ENCODE results near the gene GAN.

Gene GAN

GRCh38 chr16:81276323-81276722 lies 38.4 kb upstream of the GAN start:
- H3K9me3 ChIP-seq (replicated peaks in 1 of 11), result no peaks in the 10 kb centered on the region
- no peak overlapping the region for H3K27ac ChIP-seq

GRCh38 chr16:81277541-81278080 lies 37.2 kb upstream of the GAN start:
- no peak overlapping the region for H3K9ac ChIP-seq
- peaks cover 0 to 18% (median 0%) of the 10 kb centered on the region in 10 experiments; a peak in 8 of 20 replicates for H3K4me1 ChIP-seq
- no peaks in the 10 kb centered on the region for H4K20me1 ChIP-seq
- no peak overlapping the region for H3K4me2 ChIP-seq
- H3K9me3 ChIP-seq (replicated peaks in 1 of 11), result no peaks in the 10 kb centered on the region
- TF ChIP-seq Cebpa-rat (IDR thresholded peaks at IDR 0.05), result no peak
- no peak overlapping the region for H3K27ac ChIP-seq
- H3K4me3 ChIP-seq, result no peak overlapping the region
- H3K27me3 ChIP-seq, result no peaks in the 10 kb centered on the region
- H3K36me3 ChIP-seq, result no peaks in the 10 kb centered on the region

More at GRCh38 chr16:81276323-81276722, 38.4 kb upstream of the GAN start:
- Histone ChIP-seq H3K36me3 (no peaks in the 10 kb centered on the region), H4K20me1 (no peaks in the 10 kb centered on the region), H3K4me2 (no peak overlapping the region), H3K4me1 (peaks cover 0 to 16% (median 0%) of the 10 kb centered on the region in 10 experiments; a peak in 8 of 20 replicates), H3K9ac (no peak overlapping the region), H3K27me3 (no peaks in the 10 kb centered on the region), H3K4me3 (no peak overlapping the region)
- TF ChIP-seq Cebpa-rat (IDR thresholded peaks at IDR 0.05), result no peak

- Histone ChIP-seq H3K4me1 (peaks cover 0 to 18% (median 0%) of the 10 kb centered on the region in 10 experiments; a peak in 8 of 20 replicates), H3K9me3 (replicated peaks in 1 of 11) (no peaks in the 10 kb centered on the region), H3K4me2 (no peak overlapping the region), H4K20me1 (no peaks in the 10 kb centered on the region), H3K9ac (no peak overlapping the region), H3K4me3 (no peak overlapping the region), H3K36me3 (no peaks in the 10 kb centered on the region), H3K27ac (no peak overlapping the region), H3K27me3 (no peaks in the 10 kb centered on the region)
- TF ChIP-seq Cebpa-rat (IDR thresholded peaks at IDR 0.05), result no peak
These were observed 36.2 kb upstream of the GAN start for GRCh38 chr16:81278526-81278925.

- H4K20me1 ChIP-seq, result no peaks in the 10 kb centered on the region
- no peak overlapping the region for H3K27ac ChIP-seq
- no peak overlapping the region for H3K9ac ChIP-seq
- no peak overlapping the region for H3K4me3 ChIP-seq
- H3K4me1 ChIP-seq, result peaks cover 0 to 18% (median 0%) of the 10 kb centered on the region in 10 experiments; a peak in 8 of 20 replicates
- H3K27me3 ChIP-seq, result no peaks in the 10 kb centered on the region
- no peaks in the 10 kb centered on the region for H3K9me3 ChIP-seq (replicated peaks in 1 of 11)
- TF ChIP-seq Cebpa-rat (IDR thresholded peaks at IDR 0.05), result no peak
- H3K4me2 ChIP-seq, result peak overlapping the region in 2 of 11 experiments; percentile 11 to 25; a peak in 2 of 22 replicates
- H3K36me3 ChIP-seq, result no peaks in the 10 kb centered on the region
These were observed 35.4 kb upstream of the GAN start for GRCh38 chr16:81279392-81279791.

GRCh38 chr16:81280393-81280792 lies 34.4 kb upstream of the GAN start:
- Histone ChIP-seq H3K27me3 (no peaks in the 10 kb centered on the region), H3K4me3 (no peak overlapping the region)
- no peak for TF ChIP-seq Cebpa-rat (IDR thresholded peaks at IDR 0.05)

GRCh38 chr16:81283044-81283443 lies 31.7 kb upstream of the GAN start:
- H3K4me1 ChIP-seq, result peaks cover 0 to 18% (median 0%) of the 10 kb centered on the region in 10 experiments; a peak in 8 of 20 replicates
- H3K9me3 ChIP-seq (replicated peaks in 1 of 11), result no peaks in the 10 kb centered on the region
- no peaks in the 10 kb centered on the region for H4K20me1 ChIP-seq
- no peak overlapping the region for H3K9ac ChIP-seq
- H3K27ac ChIP-seq, result no peak overlapping the region
- no peak for TF ChIP-seq Cebpa-rat (IDR thresholded peaks at IDR 0.05)
- H3K36me3 ChIP-seq, result no peaks in the 10 kb centered on the region
- no peaks in the 10 kb centered on the region for H3K27me3 ChIP-seq
- no peak overlapping the region for H3K4me3 ChIP-seq
- H3K4me2 ChIP-seq, result no peak overlapping the region

More at GRCh38 chr16:81280393-81280792, 34.4 kb upstream of the GAN start:
- Histone ChIP-seq H3K4me1 (peaks cover 0 to 18% (median 0%) of the 10 kb centered on the region in 10 experiments; a peak in 8 of 20 replicates), H3K36me3 (no peaks in the 10 kb centered on the region), H3K9ac (no peak overlapping the region), H4K20me1 (no peaks in the 10 kb centered on the region), H3K9me3 (replicated peaks in 1 of 11) (no peaks in the 10 kb centered on the region), H3K4me2 (peak overlapping the region in 2 of 11 experiments; percentile 7 to 16; a peak in 1 of 22 replicates), H3K27ac (no peak overlapping the region)

- Histone ChIP-seq H3K4me1 (peaks cover 0 to 13% (median 0%) of the 10 kb centered on the region in 10 experiments; a peak in 6 of 20 replicates), H3K27ac (no peak overlapping the region), H3K36me3 (no peaks in the 10 kb centered on the region), H3K9ac (no peak overlapping the region), H3K4me2 (no peak overlapping the region), H3K27me3 (no peaks in the 10 kb centered on the region), H4K20me1 (no peaks in the 10 kb centered on the region), H3K4me3 (no peak overlapping the region), H3K9me3 (replicated peaks in 1 of 11) (no peaks in the 10 kb centered on the region)
- no peak for TF ChIP-seq Cebpa-rat (IDR thresholded peaks at IDR 0.05)
These were observed 29.7 kb upstream of the GAN start for GRCh38 chr16:81284995-81285600.

- Histone ChIP-seq H3K4me1 (peaks cover 0 to 5% (median 0%) of the 10 kb centered on the region in 10 experiments; a peak in 2 of 20 replicates), H3K4me2 (no peak overlapping the region), H3K36me3 (no peaks in the 10 kb centered on the region), H3K27ac (no peak overlapping the region), H3K9ac (no peak overlapping the region), H3K27me3 (no peaks in the 10 kb centered on the region), H3K9me3 (replicated peaks in 1 of 11) (no peaks in the 10 kb centered on the region), H4K20me1 (no peaks in the 10 kb centered on the region), H3K4me3 (no peak overlapping the region)
- TF ChIP-seq Cebpa-rat (IDR thresholded peaks at IDR 0.05), result no peak
These were observed 28.6 kb upstream of the GAN start for GRCh38 chr16:81286190-81286589.

GRCh38 chr16:81291117-81291516 lies 23.6 kb upstream of the GAN start:
- no peak overlapping the region for H3K9ac ChIP-seq

GRCh38 chr16:81292936-81293335 lies 21.8 kb upstream of the GAN start:
- no peak overlapping the region for H3K9ac ChIP-seq
- H3K4me1 ChIP-seq, result peaks cover 0 to 11% (median 8%) of the 10 kb centered on the region in 10 experiments; a peak in 10 of 20 replicates
- H3K36me3 ChIP-seq, result no peaks in the 10 kb centered on the region
- no peaks in the 10 kb centered on the region for H3K27me3 ChIP-seq
- no peak overlapping the region for H3K4me2 ChIP-seq
- no peak overlapping the region for H3K27ac ChIP-seq
- TF ChIP-seq Cebpa-rat (IDR thresholded peaks at IDR 0.05), result no peak
- H3K9me3 ChIP-seq (replicated peaks in 1 of 11), result no peaks in the 10 kb centered on the region
- H4K20me1 ChIP-seq, result no peaks in the 10 kb centered on the region
- H3K4me3 ChIP-seq, result no peak overlapping the region

More at GRCh38 chr16:81291117-81291516, 23.6 kb upstream of the GAN start:
- H3K36me3 ChIP-seq, result no peaks in the 10 kb centered on the region
- H3K27me3 ChIP-seq, result no peaks in the 10 kb centered on the region
- H4K20me1 ChIP-seq, result no peaks in the 10 kb centered on the region
- H3K4me1 ChIP-seq, result peaks cover 0 to 10% (median 8%) of the 10 kb centered on the region in 10 experiments; a peak in 10 of 20 replicates
- no peak overlapping the region for H3K4me2 ChIP-seq
- H3K9me3 ChIP-seq (replicated peaks in 1 of 11), result no peaks in the 10 kb centered on the region
- no peak for TF ChIP-seq Cebpa-rat (IDR thresholded peaks at IDR 0.05)
- no peak overlapping the region for H3K4me3 ChIP-seq
- H3K27ac ChIP-seq, result no peak overlapping the region

All from BLaER1 treated with 17β-estradiol and CSF1 and Interleukin-3, amounts not matched to agents 10 nM and 100 nM (cell line).